SK-N-SH treated with all-trans-retinoic acid at 6 μM for 48 hours (cell line): ENCODE measurements around the gene CCDC183.

Experiments
- ATAC-seq: fragments of 200-7000 bp; cut with Tn5 transposase; 3 replicates; pipeline ENCODE4 v1.9.1; 2020; ENCODE audit warnings: mild to moderate bottlenecking, moderate library complexity
- ARNTL ChIP-seq: fragments of 450-650 bp; formaldehyde crosslinking; IDR thresholded peaks from 2 replicates; pipeline ENCODE4 v1.5.0; 2020; ENCODE audit warnings: low read depth, mild to moderate bottlenecking, moderate library complexity, borderline replicate concordance
- CSDC2 ChIP-seq: fragments of 250-450 bp; sonication (Bioruptor Pico); IDR thresholded peaks from 2 replicates; pipeline ENCODE4 v1.5.0; 2020; ENCODE audit warnings: mild to moderate bottlenecking, moderate library complexity
- CSRNP3 ChIP-seq: fragments of 250-450 bp; sonication (Bioruptor Pico); IDR thresholded peaks from 2 replicates; pipeline ENCODE4 v1.5.1; 2021; ENCODE audit warnings: mild to moderate bottlenecking, moderate library complexity
- ESRRG ChIP-seq: fragments of 250-450 bp; sonication (Bioruptor Pico); IDR thresholded peaks from 2 replicates; pipeline ENCODE4 v1.6.1; 2021; ENCODE audit warnings: mild to moderate bottlenecking
- GLIS3 ChIP-seq: fragments of 250-450 bp; sonication (Bioruptor Pico); IDR thresholded peaks from 2 replicates; pipeline ENCODE4 v1.5.0; 2020; ENCODE audit warnings: mild to moderate bottlenecking, moderate library complexity
- ISL1 ChIP-seq: fragments of 250-450 bp; sonication (Bioruptor Pico); IDR thresholded peaks from 2 replicates; pipeline ENCODE4 v2.1.2; 2022; ENCODE audit warnings: mild to moderate bottlenecking, moderate library complexity
- OSR1 ChIP-seq: fragments of 250-450 bp; sonication (Bioruptor Pico); IDR thresholded peaks from 2 replicates; pipeline ENCODE4 v1.8.0; 2022; ENCODE audit warnings: moderate library complexity, mild to moderate bottlenecking, inconsistent platforms
- PATZ1 ChIP-seq: fragments of 250-450 bp; sonication (Bioruptor Pico); IDR thresholded peaks from 2 replicates; pipeline ENCODE4 v1.8.0; 2020; ENCODE audit warnings: mild to moderate bottlenecking, moderate library complexity, borderline replicate concordance
- POU6F1 ChIP-seq: fragments of 250-450 bp; sonication (Bioruptor Pico); IDR thresholded peaks from 2 replicates; pipeline ENCODE4 v1.8.0; 2021; ENCODE audit warnings: low read depth, mild to moderate bottlenecking, moderate library complexity, borderline replicate concordance
- PPARA ChIP-seq: fragments of 250-450 bp; sonication (Bioruptor Pico); IDR thresholded peaks from 2 replicates; pipeline ENCODE4 v1.5.0; 2020; ENCODE audit warnings: mild to moderate bottlenecking, borderline replicate concordance
- RARB ChIP-seq: fragments of 250-450 bp; sonication (Bioruptor Pico); IDR thresholded peaks from 2 replicates; pipeline ENCODE4 v1.8.0; 2021; ENCODE audit warnings: mild to moderate bottlenecking, moderate library complexity
- TCF4 ChIP-seq: fragments of 250-450 bp; sonication (Bioruptor Pico); IDR thresholded peaks from 2 replicates; pipeline ENCODE4 v1.8.0; 2021; ENCODE audit warnings: mild to moderate bottlenecking, moderate library complexity, borderline replicate concordance
- TOX ChIP-seq: fragments of 250-450 bp; sonication (Bioruptor Pico); IDR thresholded peaks from 2 replicates; pipeline ENCODE4 v1.8.0; 2021; ENCODE audit warnings: mild to moderate bottlenecking, moderate library complexity, borderline replicate concordance
- ZC3H10 ChIP-seq: fragments of 250-450 bp; sonication (Bioruptor Pico); IDR thresholded peaks from 2 replicates; pipeline ENCODE4 v1.5.1; 2021; ENCODE audit warnings: mild to moderate bottlenecking, moderate library complexity
- ZFP3 ChIP-seq: fragments of 250-450 bp; sonication (Bioruptor Pico); IDR thresholded peaks from 2 replicates; pipeline ENCODE4 v1.5.0; 2020; ENCODE audit warnings: mild to moderate bottlenecking, moderate library complexity
- ZFP30 ChIP-seq: fragments of 450-650 bp; formaldehyde crosslinking; IDR thresholded peaks from 2 replicates; pipeline ENCODE4 v1.5.0; 2022; ENCODE audit warnings: mild to moderate bottlenecking, moderate library complexity
- ZNF565 ChIP-seq: fragments of 450-650 bp; formaldehyde crosslinking; conservative IDR thresholded peaks from 2 replicates; pipeline ENCODE4 v1.5.0; 2020; ENCODE audit warnings: low read depth, mild to moderate bottlenecking, moderate library complexity
- ZNF70 ChIP-seq: fragments of 450-650 bp; formaldehyde crosslinking; IDR thresholded peaks from 2 replicates; pipeline ENCODE4 v1.5.0; 2020; ENCODE audit warnings: mild to moderate bottlenecking, moderate library complexity
- TF ChIP-seq, protein P1 (sequence below): fragments of 250-450 bp; sonication (Bioruptor Pico); IDR thresholded peaks from 2 replicates; pipeline ENCODE4 v1.5.1; 2020; ENCODE audit warnings: low read depth, mild to moderate bottlenecking, moderate library complexity
- TF ChIP-seq, protein P2 (sequence below): fragments of 250-450 bp; sonication (Bioruptor Pico); IDR thresholded peaks from 2 replicates; pipeline ENCODE4 v1.5.0; 2020; ENCODE audit warnings: mild to moderate bottlenecking, moderate library complexity

The CCDC183 gene

DNA sequence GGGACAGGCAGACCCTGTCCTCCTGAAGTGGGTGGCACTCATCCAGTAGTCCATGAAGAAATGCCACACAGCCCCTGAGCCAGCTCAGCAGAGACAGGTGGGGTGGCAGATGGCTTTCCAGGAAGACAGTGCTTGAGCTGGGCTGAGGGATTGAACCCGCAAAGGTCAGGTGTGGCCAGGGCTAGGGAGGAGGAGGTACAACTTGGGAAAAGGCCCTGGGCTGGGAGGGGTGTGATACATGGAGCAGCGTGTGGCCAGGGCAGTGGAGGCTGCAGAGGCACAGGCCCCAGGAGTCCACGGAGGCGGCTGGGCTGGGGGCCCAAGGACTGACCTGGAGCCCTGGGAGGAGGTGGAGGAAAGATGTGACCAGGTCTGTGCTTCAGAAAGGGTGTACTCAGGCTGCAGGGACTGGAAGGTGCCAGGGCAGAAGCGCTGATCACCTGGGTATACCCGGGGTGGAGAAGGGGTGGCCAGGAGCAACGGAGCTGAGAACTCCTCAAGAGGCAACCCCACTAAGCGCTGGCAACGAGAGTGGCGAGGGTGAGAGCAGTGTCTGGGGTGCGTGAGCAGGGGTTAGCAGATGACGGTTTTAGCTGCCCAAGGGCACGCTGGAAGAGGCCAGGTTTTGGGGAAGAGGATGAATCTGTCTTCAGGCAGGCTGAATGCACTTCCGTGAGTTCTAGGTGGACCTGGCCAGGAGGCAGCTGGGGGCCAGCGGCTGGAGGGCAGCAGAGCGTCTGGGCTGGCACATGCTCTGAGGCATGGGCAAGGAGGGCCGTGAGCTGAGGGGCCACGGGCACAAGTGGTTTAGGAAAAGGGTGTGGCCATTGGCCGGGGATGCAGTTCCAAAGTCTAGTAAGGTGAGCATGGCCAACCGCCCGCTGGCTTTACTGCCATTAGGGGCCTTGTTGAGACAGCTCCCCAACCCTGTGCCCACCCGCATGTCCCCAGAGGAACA is 7.7 kb downstream of the CCDC183 start (continued):
- TF ChIP-seq ZNF565 (CRISPR knock-in tag) = no peak
- TF ChIP-seq, all 23 proteins: peak for 0

- no peak for ATAC-seq
- TF ChIP-seq TOX (CRISPR knock-in tag) = no peak
- no peak for TF ChIP-seq POU6F1 (CRISPR knock-in tag)
- no peak for TF ChIP-seq ESRRG
- no peak for TF ChIP-seq ZFP3 (CRISPR knock-in tag)
- no peak for TF ChIP-seq TCF4 (CRISPR knock-in tag)
- TF ChIP-seq GLIS3 (CRISPR knock-in tag) = no peak
- no peak for TF ChIP-seq ZNF565 (CRISPR knock-in tag)
- no peak for TF ChIP-seq ZNF70
- TF ChIP-seq PATZ1 (CRISPR knock-in tag) = no peak
- no peak for TF ChIP-seq ISL1 (CRISPR knock-in tag)
- no peak for TF ChIP-seq PPARA (CRISPR knock-in tag)
- no peak for TF ChIP-seq OSR1
- TF ChIP-seq ZFP30 (CRISPR knock-in tag) = no peak
- TF ChIP-seq, protein P1, sequence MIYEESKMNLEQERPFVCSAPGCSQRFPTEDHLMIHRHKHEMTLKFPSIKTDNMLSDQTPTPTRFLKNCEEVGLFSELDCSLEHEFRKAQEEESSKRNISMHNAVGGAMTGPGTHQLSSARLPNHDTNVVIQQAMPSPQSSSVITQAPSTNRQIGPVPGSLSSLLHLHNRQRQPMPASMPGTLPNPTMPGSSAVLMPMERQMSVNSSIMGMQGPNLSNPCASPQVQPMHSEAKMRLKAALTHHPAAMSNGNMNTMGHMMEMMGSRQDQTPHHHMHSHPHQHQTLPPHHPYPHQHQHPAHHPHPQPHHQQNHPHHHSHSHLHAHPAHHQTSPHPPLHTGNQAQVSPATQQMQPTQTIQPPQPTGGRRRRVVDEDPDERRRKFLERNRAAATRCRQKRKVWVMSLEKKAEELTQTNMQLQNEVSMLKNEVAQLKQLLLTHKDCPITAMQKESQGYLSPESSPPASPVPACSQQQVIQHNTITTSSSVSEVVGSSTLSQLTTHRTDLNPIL (CRISPR knock-in tag) = no peak
- TF ChIP-seq RARB (CRISPR knock-in tag) = no peak
- TF ChIP-seq, protein P2, sequence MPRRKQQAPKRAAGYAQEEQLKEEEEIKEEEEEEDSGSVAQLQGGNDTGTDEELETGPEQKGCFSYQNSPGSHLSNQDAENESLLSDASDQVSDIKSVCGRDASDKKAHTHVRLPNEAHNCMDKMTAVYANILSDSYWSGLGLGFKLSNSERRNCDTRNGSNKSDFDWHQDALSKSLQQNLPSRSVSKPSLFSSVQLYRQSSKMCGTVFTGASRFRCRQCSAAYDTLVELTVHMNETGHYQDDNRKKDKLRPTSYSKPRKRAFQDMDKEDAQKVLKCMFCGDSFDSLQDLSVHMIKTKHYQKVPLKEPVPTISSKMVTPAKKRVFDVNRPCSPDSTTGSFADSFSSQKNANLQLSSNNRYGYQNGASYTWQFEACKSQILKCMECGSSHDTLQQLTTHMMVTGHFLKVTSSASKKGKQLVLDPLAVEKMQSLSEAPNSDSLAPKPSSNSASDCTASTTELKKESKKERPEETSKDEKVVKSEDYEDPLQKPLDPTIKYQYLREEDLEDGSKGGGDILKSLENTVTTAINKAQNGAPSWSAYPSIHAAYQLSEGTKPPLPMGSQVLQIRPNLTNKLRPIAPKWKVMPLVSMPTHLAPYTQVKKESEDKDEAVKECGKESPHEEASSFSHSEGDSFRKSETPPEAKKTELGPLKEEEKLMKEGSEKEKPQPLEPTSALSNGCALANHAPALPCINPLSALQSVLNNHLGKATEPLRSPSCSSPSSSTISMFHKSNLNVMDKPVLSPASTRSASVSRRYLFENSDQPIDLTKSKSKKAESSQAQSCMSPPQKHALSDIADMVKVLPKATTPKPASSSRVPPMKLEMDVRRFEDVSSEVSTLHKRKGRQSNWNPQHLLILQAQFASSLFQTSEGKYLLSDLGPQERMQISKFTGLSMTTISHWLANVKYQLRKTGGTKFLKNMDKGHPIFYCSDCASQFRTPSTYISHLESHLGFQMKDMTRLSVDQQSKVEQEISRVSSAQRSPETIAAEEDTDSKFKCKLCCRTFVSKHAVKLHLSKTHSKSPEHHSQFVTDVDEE (CRISPR knock-in tag) = no peak
- TF ChIP-seq ZC3H10 = no peak
- no peak for TF ChIP-seq CSRNP3
- no peak for TF ChIP-seq ARNTL (CRISPR knock-in tag)
- TF ChIP-seq CSDC2 (CRISPR knock-in tag) = no peak
These were observed 8.5 kb downstream of the CCDC183 start for GRCh38 chr9:136804509-136805206.
